GM15510 (cell line): Measurements from ENCODE around the gene IL1RAP.

ENCODE experiments used
- POLR2A ChIP-seq: IDR thresholded peaks from 3 replicates; pipeline ENCODE4 v1.6.1; 2011; ENCODE audit warnings: borderline replicate concordance; ENCODE audit not compliant: insufficient read length; ENCODE audit errors: extremely low read depth

IL1RAP gene

GRCh38 chr3:190552969-190553759 lies 39.3 kb downstream of the IL1RAP start:
- no peak for TF ChIP-seq POLR2A

- no peak for TF ChIP-seq POLR2A
These were observed 40.3 kb downstream of the IL1RAP start for GRCh38 chr3:190554197-190554596.

- TF ChIP-seq POLR2A, result no peak
These were observed 42.5 kb downstream of the IL1RAP start for GRCh38 chr3:190556351-190556750.

- no peak for TF ChIP-seq POLR2A
These were observed 43.4 kb downstream of the IL1RAP start for GRCh38 chr3:190557296-190557695.

- TF ChIP-seq POLR2A, result no peak
These were observed 44.4 kb downstream of the IL1RAP start for GRCh38 chr3:190558316-190558715.

GRCh38 chr3:190558796-190559195 lies 44.9 kb downstream of the IL1RAP start:
- TF ChIP-seq POLR2A, result no peak

- TF ChIP-seq POLR2A, result no peak
These were observed 46.4 kb downstream of the IL1RAP start for GRCh38 chr3:190560013-190560895.

- no peak for TF ChIP-seq POLR2A
These were observed 49.1 kb downstream of the IL1RAP start for GRCh38 chr3:190562866-190563510.

GRCh38 chr3:190564175-190564574 lies 50.3 kb downstream of the IL1RAP start:
- no peak for TF ChIP-seq POLR2A

GRCh38 chr3:190566043-190566933 lies 52.4 kb downstream of the IL1RAP start:
- TF ChIP-seq POLR2A, result no peak

GRCh38 chr3:190568036-190568435 lies 54.2 kb downstream of the IL1RAP start:
- no peak for TF ChIP-seq POLR2A

GRCh38 chr3:190574473-190574872 lies 60.6 kb downstream of the IL1RAP start:
- TF ChIP-seq POLR2A, result no peak

- TF ChIP-seq POLR2A, result no peak
These were observed 61.7 kb downstream of the IL1RAP start for GRCh38 chr3:190575437-190576185.
